ENCODE measurements around the gene GSTA1. TPM values are rescaled to one million over a fixed set of nuclear protein-coding genes. Genes with fewer than 3 reads are reported as not detected.
"Not testable (repeated sequence)": the region's sequence is repeated elsewhere in the genome, so short reads cannot be mapped to it uniquely, and the experiment has no call there.

Gene GSTA1
- total and polyA plus RNA-seq, 8 donors = 31.5 to 125 (median 45.7) TPM

- FAIRE-seq (no peak), DNase-seq (no peak), ATAC-seq (peak in 3 of 4 donors; percentile 38 to 73 (median 55))
- 6 to 8% methylated on average over 1 of the region's 1 CpG for WGBS, 2 donors
- intact Hi-C loops (cut with DNase I) = no loop called here
- Histone ChIP-seq H3K36me3 (no peaks in the 10 kb centered on the region), H3K27ac (peak overlapping the region in 3 of 4 donors; percentile 5 to 53 (median 29)), H3K27me3 (no peaks in the 10 kb centered on the region), H3K9me3 (no peaks in the 10 kb centered on the region), H3K4me1 (peaks cover 0 to 14% (median 5%) of the 10 kb centered on the region in 3 donors), H3K4me3 (no peak overlapping the region)
- TF ChIP-seq, protein P1, sequence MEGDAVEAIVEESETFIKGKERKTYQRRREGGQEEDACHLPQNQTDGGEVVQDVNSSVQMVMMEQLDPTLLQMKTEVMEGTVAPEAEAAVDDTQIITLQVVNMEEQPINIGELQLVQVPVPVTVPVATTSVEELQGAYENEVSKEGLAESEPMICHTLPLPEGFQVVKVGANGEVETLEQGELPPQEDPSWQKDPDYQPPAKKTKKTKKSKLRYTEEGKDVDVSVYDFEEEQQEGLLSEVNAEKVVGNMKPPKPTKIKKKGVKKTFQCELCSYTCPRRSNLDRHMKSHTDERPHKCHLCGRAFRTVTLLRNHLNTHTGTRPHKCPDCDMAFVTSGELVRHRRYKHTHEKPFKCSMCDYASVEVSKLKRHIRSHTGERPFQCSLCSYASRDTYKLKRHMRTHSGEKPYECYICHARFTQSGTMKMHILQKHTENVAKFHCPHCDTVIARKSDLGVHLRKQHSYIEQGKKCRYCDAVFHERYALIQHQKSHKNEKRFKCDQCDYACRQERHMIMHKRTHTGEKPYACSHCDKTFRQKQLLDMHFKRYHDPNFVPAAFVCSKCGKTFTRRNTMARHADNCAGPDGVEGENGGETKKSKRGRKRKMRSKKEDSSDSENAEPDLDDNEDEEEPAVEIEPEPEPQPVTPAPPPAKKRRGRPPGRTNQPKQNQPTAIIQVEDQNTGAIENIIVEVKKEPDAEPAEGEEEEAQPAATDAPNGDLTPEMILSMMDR (IDR thresholded peaks at IDR 0.05) = no peak
These were observed 22.9 kb upstream of the GSTA1 start for GRCh38 chr6:52826513-52826912.

- not testable (repeated sequence) for FAIRE-seq
These were observed 22.4 kb upstream of the GSTA1 start for GRCh38 chr6:52825900-52826459.

GRCh38 chr6:52825270-52825793, 21.7 kb upstream of the GSTA1 start:
- FAIRE-seq; H3K4me3 ChIP-seq; intact Hi-C loops (cut with DNase I); H3K27ac ChIP-seq; H3K27me3 ChIP-seq; H3K9me3 ChIP-seq; ATAC-seq; H3K36me3 ChIP-seq: not testable (repeated sequence)
- 98% methylated on average over 22 to 25 of the region's 25 CpGs for WGBS, 2 donors
- DNase-seq = peak in 1 of 6 donors; percentile 63
- H3K4me1 ChIP-seq = peaks cover 0 to 14% (median 5%) of the 10 kb centered on the region in 3 donors

More at GRCh38 chr6:52825900-52826459, 22.4 kb upstream of the GSTA1 start:
- H3K36me3 ChIP-seq; H3K4me3 ChIP-seq; H3K27ac ChIP-seq; ATAC-seq; H3K9me3 ChIP-seq; DNase-seq; intact Hi-C loops (cut with DNase I); H3K27me3 ChIP-seq: not testable (repeated sequence)
- H3K4me1 ChIP-seq = peaks cover 0 to 14% (median 5%) of the 10 kb centered on the region in 3 donors
- WGBS, 2 donors = 43 to 52% methylated on average over 4 of the region's 4 CpGs

GRCh38 chr6:52821842-52822241, 18.2 kb upstream of the GSTA1 start:
- Histone ChIP-seq H3K4me3 (no peak overlapping the region), H3K9me3 (no peaks in the 10 kb centered on the region), H3K36me3 (no peaks in the 10 kb centered on the region), H3K27me3 (no peaks in the 10 kb centered on the region), H3K27ac (no peak overlapping the region), H3K4me1 (peaks cover 0 to 6% (median 3%) of the 10 kb centered on the region in 3 donors)
- no peak for FAIRE-seq
- intact Hi-C loops (cut with DNase I) = no loop called here
- TF ChIP-seq, protein P1 (IDR thresholded peaks at IDR 0.05) = no peak
- no peak for ATAC-seq
- 88 to 95% methylated on average over 1 of the region's 1 CpG for WGBS, 2 donors
- no peak for DNase-seq

GRCh38 chr6:52820198-52820597, 16.6 kb upstream of the GSTA1 start:
- Histone ChIP-seq H3K4me1 (no peaks in the 10 kb centered on the region), H3K36me3 (no peaks in the 10 kb centered on the region), H3K27me3 (no peaks in the 10 kb centered on the region), H3K4me3 (no peak overlapping the region), H3K27ac (no peak overlapping the region), H3K9me3 (no peaks in the 10 kb centered on the region)
- TF ChIP-seq, protein P1 (IDR thresholded peaks at IDR 0.05) = no peak
- 66 to 78% methylated on average over 2 of the region's 2 CpGs for WGBS, 2 donors
- FAIRE-seq (no peak), DNase-seq (no peak), ATAC-seq (no peak)
- intact Hi-C loops (cut with DNase I) = no loop called here

Data from pancreas (tissue), 10 donors.